ENCODE results near the gene MPND. TPM values are rescaled to one million over a fixed set of nuclear protein-coding genes. Genes with fewer than 3 reads are reported as not detected.

Gene MPND, protein sequence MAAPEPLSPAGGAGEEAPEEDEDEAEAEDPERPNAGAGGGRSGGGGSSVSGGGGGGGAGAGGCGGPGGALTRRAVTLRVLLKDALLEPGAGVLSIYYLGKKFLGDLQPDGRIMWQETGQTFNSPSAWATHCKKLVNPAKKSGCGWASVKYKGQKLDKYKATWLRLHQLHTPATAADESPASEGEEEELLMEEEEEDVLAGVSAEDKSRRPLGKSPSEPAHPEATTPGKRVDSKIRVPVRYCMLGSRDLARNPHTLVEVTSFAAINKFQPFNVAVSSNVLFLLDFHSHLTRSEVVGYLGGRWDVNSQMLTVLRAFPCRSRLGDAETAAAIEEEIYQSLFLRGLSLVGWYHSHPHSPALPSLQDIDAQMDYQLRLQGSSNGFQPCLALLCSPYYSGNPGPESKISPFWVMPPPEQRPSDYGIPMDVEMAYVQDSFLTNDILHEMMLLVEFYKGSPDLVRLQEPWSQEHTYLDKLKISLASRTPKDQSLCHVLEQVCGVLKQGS
- 4.9 and 5.3 TPM in 2 replicates for polyA plus RNA-seq (2011; rRNA removed)
- 4.7 and 5.8 TPM in 2 replicates for polyA minus RNA-seq (2011; rRNA and poly(A)+ RNA removed)

DNA sequence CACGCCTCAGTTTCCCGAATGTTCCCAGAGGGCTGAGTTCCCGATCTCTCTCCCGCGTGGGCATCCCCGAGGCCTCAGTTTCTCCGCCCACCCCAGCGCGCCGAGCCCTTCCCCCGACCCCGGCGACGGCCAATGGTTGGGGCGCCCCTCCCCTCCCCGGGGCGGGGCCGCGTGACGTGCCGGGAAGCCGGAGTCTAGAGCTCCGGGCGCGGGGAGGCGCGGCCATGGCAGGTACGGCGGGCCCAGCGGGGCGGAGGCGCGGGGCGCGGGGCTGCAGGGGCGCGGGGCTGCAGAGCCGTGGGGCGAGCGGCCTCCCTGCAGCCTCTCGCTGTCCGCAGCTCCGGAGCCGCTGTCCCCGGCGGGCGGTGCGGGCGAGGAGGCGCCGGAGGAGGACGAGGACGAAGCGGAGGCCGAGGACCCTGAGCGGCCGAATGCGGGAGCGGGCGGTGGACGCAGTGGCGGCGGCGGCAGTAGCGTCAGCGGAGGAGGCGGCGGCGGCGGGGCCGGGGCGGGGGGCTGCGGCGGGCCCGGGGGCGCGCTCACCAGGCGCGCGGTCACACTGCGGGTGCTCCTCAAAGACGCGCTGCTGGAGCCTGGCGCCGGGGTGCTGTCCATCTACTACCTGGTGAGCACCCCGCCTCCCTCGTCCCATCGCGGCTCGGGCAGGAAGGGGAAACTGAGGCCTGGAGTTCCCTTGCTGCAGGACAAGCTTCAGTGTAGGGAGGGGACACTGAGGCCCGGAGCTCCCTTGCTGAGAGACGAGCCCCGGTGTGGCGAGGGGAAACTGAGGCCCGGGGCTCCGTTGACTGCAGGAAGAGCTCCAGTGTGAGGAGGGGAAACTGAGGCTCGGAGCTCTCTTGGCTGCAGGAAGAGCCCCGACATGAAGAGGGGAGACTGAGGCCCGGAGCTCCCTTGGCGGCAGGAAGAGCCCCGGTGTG is at the start of gene MPND:
MPND (plus strand) TSS at position 193 of the 938 bp plus-strand sequence; CDS start at position 225, 32 bp downstream.
- no peaks in the 10 kb centered on the region for H3K27me3 ChIP-seq (ENCODE audit: control insufficient read depth, insufficient read depth, low read length)
- no peak for DNase-seq (ENCODE audit: low read depth)
- ChIA-PET POLR2A (interaction anchor here (1.1 kb wide), 1 partner anchor 16 kb away, joined by 4 read pairs; no protein-coding TSS in a partner anchor), CTCF (interaction anchor here (1.2 to 4.1 kb wide), 4 partner anchors 9 to 182 kb away, joined by 3 to 47 read pairs (median 6); partner anchors contain the start of gene SH3GL1)
- no peaks in the 10 kb centered on the region for H3K36me3 ChIP-seq (ENCODE audit: control insufficient read depth, insufficient read depth, low read length)
- H3K4me3 ChIP-seq (ENCODE audit: low read depth, low read length) = peak within 1 kb of the TSS; percentile 64
- TF ChIP-seq, protein P1, sequence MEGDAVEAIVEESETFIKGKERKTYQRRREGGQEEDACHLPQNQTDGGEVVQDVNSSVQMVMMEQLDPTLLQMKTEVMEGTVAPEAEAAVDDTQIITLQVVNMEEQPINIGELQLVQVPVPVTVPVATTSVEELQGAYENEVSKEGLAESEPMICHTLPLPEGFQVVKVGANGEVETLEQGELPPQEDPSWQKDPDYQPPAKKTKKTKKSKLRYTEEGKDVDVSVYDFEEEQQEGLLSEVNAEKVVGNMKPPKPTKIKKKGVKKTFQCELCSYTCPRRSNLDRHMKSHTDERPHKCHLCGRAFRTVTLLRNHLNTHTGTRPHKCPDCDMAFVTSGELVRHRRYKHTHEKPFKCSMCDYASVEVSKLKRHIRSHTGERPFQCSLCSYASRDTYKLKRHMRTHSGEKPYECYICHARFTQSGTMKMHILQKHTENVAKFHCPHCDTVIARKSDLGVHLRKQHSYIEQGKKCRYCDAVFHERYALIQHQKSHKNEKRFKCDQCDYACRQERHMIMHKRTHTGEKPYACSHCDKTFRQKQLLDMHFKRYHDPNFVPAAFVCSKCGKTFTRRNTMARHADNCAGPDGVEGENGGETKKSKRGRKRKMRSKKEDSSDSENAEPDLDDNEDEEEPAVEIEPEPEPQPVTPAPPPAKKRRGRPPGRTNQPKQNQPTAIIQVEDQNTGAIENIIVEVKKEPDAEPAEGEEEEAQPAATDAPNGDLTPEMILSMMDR (IDR thresholded peaks at IDR 0.05; ENCODE audit: insufficient read depth, low read depth, low read length) = no peak

DNA sequence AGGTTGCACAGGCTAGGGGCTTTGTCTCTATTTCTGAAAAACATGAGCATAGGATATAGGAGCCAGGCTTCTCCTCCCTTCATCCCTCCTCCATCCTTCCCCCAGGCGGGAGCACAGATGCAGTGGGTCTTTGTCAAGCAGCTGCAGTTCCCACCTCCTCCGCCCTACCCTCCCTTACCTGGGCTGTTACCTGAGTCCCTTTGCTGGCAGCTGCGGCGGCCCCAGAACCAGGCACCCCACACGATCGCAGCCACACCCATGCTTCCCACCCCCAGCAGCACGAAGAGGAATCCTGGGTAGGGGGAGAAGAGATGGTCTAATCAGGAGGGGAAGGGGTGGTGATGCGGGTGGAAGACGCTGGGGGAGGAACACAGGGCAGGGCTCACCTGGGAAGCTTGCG is 49.0 kb upstream of the MPND start:
- Histone ChIP-seq H3K36me3 (ENCODE audit: control insufficient read depth, insufficient read depth, low read length) (no peaks in the 10 kb centered on the region), H3K4me3 (ENCODE audit: low read depth, low read length) (no peak overlapping the region), H3K27me3 (ENCODE audit: control insufficient read depth, insufficient read depth, low read length) (no peaks in the 10 kb centered on the region; the same call in 1 of the 2 replicates)
- DNase-seq (ENCODE audit: low read depth) = no peak
- CTCF ChIA-PET = interaction anchor here (0.6 kb wide), 1 partner anchor 57 kb away, joined by 3 read pairs; no protein-coding TSS in a partner anchor
- TF ChIP-seq, protein P1 (IDR thresholded peaks at IDR 0.05; ENCODE audit: insufficient read depth, low read depth, low read length) = no peak
- POLR2A ChIA-PET = no interaction called here

DNA sequence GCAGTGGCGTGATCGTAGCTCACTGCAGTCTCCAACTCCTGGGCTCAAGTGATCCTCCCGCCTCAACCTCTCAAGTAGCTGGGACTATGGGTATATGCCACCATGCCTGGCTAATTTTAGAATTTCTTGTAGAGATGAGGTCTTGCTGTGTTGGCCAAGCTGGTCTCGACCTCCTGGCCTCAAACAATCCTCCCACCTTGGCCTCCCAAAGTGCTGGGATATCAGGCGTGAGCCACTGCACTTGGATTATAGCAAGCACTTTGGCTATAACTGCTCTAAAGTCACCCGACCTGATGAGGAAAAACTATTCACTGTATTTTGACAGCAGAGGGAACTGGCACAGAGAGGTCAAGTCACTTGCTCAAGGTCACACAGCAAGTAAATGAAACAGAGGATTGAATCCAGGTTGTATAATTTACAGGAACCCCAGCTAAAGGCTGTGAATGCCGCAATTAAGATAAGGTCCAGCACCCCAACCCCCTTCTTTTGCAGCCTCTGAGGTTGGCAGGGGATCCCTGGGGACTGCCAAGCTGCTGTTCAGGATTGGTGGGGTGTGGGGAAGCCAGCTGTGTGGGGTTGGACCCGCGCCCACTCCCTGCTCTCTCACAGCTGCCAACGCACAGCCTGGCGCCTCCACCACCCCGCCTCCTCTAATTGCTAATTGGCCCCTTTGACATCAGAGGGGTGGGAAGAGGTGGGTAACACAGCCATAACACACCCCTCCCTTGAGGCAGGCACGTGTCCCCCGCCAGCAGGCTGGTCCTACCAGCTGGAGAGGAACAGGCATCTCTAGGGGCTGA is 47.2 kb upstream of the MPND start:
- DNase-seq (ENCODE audit: low read depth) = no peak
- CTCF ChIA-PET = no interaction called here
- no peaks in the 10 kb centered on the region for H3K36me3 ChIP-seq (ENCODE audit: control insufficient read depth, insufficient read depth, low read length)

DNA sequence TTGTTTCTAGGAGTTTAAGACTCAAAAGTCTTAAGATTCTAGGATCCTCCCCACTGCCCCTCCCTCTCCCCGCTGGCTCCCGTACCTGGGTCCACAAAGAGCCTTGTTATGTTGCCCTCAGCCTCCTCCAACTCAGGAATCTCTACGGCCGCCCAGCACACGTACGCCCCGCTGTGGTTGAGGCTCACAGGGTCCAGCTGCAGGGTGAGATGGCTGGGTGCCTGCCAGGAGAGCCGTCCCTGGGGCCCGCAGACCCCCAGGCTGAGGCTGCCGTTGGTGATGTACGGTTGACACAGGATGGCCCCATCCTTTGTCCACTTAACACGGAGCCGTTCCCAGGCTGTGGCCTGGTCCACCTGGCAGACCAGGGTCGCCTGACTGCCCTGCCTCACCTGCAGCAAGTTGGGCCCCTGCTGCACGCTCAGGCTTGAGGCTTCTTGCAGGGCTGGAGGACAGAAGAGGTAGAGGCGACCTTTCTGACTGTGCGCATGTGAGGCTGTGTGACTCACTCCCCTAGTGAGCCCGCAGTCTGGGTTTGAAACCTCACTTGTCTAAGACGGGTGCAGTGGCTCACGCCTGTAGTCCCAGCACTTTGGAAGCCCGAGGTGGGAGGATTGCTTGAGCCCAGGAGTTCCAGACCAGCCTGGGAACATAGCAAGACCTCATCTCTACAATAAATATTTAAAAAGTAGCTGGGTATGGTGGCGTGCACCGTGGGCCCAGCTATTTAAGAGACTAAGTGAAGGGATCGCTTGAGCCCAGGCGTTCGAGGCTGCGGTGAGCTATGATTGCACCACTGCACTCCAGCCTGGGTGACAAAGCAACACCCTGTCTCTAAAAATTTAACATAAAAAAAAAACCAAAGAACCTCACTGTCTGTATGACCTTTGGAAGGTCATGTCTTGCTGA is 45.2 kb upstream of the MPND start:
- ChIA-PET CTCF (interaction anchor here (1.3 kb wide), 1 partner anchor 30 kb away, joined by 3 read pairs; no protein-coding TSS in a partner anchor), POLR2A (no interaction called here)
- Histone ChIP-seq H3K36me3 (ENCODE audit: control insufficient read depth, insufficient read depth, low read length) (no peaks in the 10 kb centered on the region), H3K27me3 (ENCODE audit: control insufficient read depth, insufficient read depth, low read length) (no peaks in the 10 kb centered on the region; the same call in 1 of the 2 replicates), H3K4me3 (ENCODE audit: low read depth, low read length) (no peak overlapping the region)
- TF ChIP-seq, protein P1 (IDR thresholded peaks at IDR 0.05; ENCODE audit: insufficient read depth, low read depth, low read length) = no peak
- no peak for DNase-seq (ENCODE audit: low read depth)

More for the DNA sequence above, 47.2 kb upstream of the MPND start:
- Histone ChIP-seq H3K4me3 (ENCODE audit: low read depth, low read length) (no peak overlapping the region), H3K27me3 (ENCODE audit: control insufficient read depth, insufficient read depth, low read length) (no peaks in the 10 kb centered on the region; the same call in 1 of the 2 replicates)
- TF ChIP-seq, protein P1 (IDR thresholded peaks at IDR 0.05; ENCODE audit: insufficient read depth, low read depth, low read length) = no peak
- POLR2A ChIA-PET = no interaction called here
